ENCODE data around the gene JUP. TPM values are rescaled to one million over a fixed set of nuclear protein-coding genes. Genes with fewer than 3 reads are reported as not detected.

Gene JUP
- total RNA-seq, 1 experiment from 2014 or later, result 132 TPM

DNA sequence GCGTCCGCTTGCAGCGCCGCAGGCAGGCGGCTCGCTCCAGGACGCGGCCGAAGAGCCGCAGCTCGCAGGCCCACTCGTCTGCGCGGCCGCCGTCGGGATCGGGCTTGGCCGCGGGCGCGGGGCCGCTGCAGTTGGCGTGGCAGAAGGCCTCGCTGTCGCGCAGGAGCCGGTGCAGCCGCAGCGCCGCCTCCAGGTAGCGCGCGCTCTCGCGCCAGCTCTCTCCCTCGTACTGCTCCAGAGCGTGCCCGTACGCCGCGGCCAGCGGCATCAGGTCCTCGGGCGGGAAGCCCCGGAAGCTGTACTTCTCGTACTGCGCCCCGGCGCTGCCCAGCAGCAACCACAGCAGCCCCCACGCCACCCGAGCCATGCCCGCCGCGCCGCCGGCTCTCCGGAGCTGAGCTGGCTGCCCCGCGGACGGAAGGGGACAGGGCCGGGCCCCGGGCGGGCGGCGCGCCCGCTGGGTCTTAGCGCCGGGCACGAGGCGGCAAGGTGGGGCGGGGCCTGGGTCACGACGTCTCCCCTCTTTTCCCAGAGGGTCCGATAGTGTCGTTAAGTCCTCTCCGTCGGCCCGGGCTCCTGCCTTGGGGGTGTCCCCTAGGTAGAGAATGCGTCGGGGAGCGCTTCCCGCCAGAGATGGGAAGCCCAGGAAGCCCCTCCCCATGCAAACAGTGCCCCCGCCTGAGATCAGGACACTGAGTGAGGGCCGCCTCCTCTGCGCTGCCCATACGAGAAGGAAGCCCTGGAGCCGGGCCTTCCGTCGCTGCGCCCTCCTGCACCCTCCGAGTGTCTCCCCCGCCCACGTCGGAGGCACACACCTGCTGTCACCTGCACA lies 25.3 kb upstream of the JUP start, which contains the start of gene P3H4:
Gene P3H4 (minus strand): TSS at position 401 of the 832 bp plus-strand sequence. CDS start 34 bp downstream, at position 367.
- peak within 1 kb of the TSS; percentile 83 for H3K9ac ChIP-seq (ENCODE audit: low read length)
- intact Hi-C loops (cut with micrococcal nuclease), result no loop called here
- no peaks in the 10 kb centered on the region for H3K27me3 ChIP-seq (ENCODE audit: low read length)
- peak; percentile 70 for DNase-seq
- ChIA-PET POLR2A (ENCODE audit: unreplicated experiment) (interaction anchor here (0.5 kb wide), 1 partner anchor 94 kb away, joined by 3 read pairs; no protein-coding TSS in a partner anchor), CTCF (interaction anchor here (0.5 to 0.6 kb wide), 2 partner anchors 27 to 947 kb away, joined by 3 read pairs; no protein-coding TSS in a partner anchor)
- no peaks in the 10 kb centered on the region for H3K9me2 ChIP-seq (replicated peaks; ENCODE audit: low read length)
- no peaks in the 10 kb centered on the region for H4K20me1 ChIP-seq (ENCODE audit: low read length)
- peak within 1 kb of the TSS; percentile 88 for H2AFZ ChIP-seq (ENCODE audit: low read length)
- H3K9me3 ChIP-seq (ENCODE audit: low read length), result no peaks in the 10 kb centered on the region
- H3K4me2 ChIP-seq (ENCODE audit: low read length), result peak within 1 kb of the TSS; percentile 99
- ATAC-seq, result peak; percentile 72
- H3K4me3 ChIP-seq (ENCODE audit: low read length), result peak within 1 kb of the TSS; percentile 85
- H3K36me3 ChIP-seq (ENCODE audit: low read depth, low read length), result no peaks in the 10 kb centered on the region
- TF ChIP-seq EZH2 (IDR thresholded peaks at IDR 0.05; ENCODE audit: low read length, unreplicated experiment), result no peak
- TF ChIP-seq EZH2phosphoT487 (IDR thresholded peaks at IDR 0.05; ENCODE audit: borderline replicate concordance, low read length), result no peak
- TF ChIP-seq, protein P1, sequence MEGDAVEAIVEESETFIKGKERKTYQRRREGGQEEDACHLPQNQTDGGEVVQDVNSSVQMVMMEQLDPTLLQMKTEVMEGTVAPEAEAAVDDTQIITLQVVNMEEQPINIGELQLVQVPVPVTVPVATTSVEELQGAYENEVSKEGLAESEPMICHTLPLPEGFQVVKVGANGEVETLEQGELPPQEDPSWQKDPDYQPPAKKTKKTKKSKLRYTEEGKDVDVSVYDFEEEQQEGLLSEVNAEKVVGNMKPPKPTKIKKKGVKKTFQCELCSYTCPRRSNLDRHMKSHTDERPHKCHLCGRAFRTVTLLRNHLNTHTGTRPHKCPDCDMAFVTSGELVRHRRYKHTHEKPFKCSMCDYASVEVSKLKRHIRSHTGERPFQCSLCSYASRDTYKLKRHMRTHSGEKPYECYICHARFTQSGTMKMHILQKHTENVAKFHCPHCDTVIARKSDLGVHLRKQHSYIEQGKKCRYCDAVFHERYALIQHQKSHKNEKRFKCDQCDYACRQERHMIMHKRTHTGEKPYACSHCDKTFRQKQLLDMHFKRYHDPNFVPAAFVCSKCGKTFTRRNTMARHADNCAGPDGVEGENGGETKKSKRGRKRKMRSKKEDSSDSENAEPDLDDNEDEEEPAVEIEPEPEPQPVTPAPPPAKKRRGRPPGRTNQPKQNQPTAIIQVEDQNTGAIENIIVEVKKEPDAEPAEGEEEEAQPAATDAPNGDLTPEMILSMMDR (conservative IDR thresholded peaks at IDR 0.05; ENCODE audit: low read depth, low read length), result peak; percentile 52
- peaks cover 27% of the 10 kb centered on the region for H3K4me1 ChIP-seq (ENCODE audit: insufficient read depth, low read length)
- peaks cover 49% of the 10 kb centered on the region for H3K79me2 ChIP-seq (ENCODE audit: low read length)
- H3K27ac ChIP-seq (ENCODE audit: low read length), result peak within 1 kb of the TSS; percentile 65
- BruUV-seq (replicated peaks), result no TSS peak
- no peaks in the 10 kb centered on the region for H3F3A ChIP-seq (ENCODE audit: low read length, unreplicated experiment)

GRCh38 chr17:41810659-41811548 lies 24.4 kb upstream of the JUP start:
- H3K27ac ChIP-seq (ENCODE audit: low read length), result peak overlapping the region; percentile 65
- ChIA-PET POLR2A (ENCODE audit: unreplicated experiment) (no interaction called here), CTCF (interaction anchor here (0.5 to 0.6 kb wide), 2 partner anchors 26 to 948 kb away, joined by 3 read pairs; no protein-coding TSS in a partner anchor)
- peaks cover 27% of the 10 kb centered on the region for H3K4me1 ChIP-seq (ENCODE audit: insufficient read depth, low read length)
- no peaks in the 10 kb centered on the region for H3K9me3 ChIP-seq (ENCODE audit: low read length)
- TF ChIP-seq EZH2phosphoT487 (IDR thresholded peaks at IDR 0.05; ENCODE audit: borderline replicate concordance, low read length) (no peak), EZH2 (IDR thresholded peaks at IDR 0.05; ENCODE audit: low read length, unreplicated experiment) (no peak)
- TF ChIP-seq, protein P1 (conservative IDR thresholded peaks at IDR 0.05; ENCODE audit: low read depth, low read length), result no peak
- H3K27me3 ChIP-seq (ENCODE audit: low read length), result no peaks in the 10 kb centered on the region
- H3K79me2 ChIP-seq (ENCODE audit: low read length), result peaks cover 49% of the 10 kb centered on the region
- H3F3A ChIP-seq (ENCODE audit: low read length, unreplicated experiment), result no peaks in the 10 kb centered on the region
- H2AFZ ChIP-seq (ENCODE audit: low read length), result peak overlapping the region; percentile 88; the same call in 1 of the 2 replicates
- TSS peak; percentile 37 for BruUV-seq (replicated peaks)
- peak overlapping the region; percentile 99 for H3K4me2 ChIP-seq (ENCODE audit: low read length)
- intact Hi-C loops (cut with micrococcal nuclease), result no loop called here
- ATAC-seq (peak; percentile 6), DNase-seq (no peak)
- no peaks in the 10 kb centered on the region for H3K36me3 ChIP-seq (ENCODE audit: low read depth, low read length)
- H3K9ac ChIP-seq (ENCODE audit: low read length), result peak overlapping the region; percentile 83
- H3K4me3 ChIP-seq (ENCODE audit: low read length), result peak overlapping the region; percentile 85
- H4K20me1 ChIP-seq (ENCODE audit: low read length), result no peaks in the 10 kb centered on the region
- no peaks in the 10 kb centered on the region for H3K9me2 ChIP-seq (replicated peaks; ENCODE audit: low read length)
